Measurements from ENCODE around the gene VEZT.
"Not testable (repeated sequence)": the region's sequence is repeated elsewhere in the genome, so short reads cannot be mapped to it uniquely, and the experiment has no call there.

The VEZT gene

DNA sequence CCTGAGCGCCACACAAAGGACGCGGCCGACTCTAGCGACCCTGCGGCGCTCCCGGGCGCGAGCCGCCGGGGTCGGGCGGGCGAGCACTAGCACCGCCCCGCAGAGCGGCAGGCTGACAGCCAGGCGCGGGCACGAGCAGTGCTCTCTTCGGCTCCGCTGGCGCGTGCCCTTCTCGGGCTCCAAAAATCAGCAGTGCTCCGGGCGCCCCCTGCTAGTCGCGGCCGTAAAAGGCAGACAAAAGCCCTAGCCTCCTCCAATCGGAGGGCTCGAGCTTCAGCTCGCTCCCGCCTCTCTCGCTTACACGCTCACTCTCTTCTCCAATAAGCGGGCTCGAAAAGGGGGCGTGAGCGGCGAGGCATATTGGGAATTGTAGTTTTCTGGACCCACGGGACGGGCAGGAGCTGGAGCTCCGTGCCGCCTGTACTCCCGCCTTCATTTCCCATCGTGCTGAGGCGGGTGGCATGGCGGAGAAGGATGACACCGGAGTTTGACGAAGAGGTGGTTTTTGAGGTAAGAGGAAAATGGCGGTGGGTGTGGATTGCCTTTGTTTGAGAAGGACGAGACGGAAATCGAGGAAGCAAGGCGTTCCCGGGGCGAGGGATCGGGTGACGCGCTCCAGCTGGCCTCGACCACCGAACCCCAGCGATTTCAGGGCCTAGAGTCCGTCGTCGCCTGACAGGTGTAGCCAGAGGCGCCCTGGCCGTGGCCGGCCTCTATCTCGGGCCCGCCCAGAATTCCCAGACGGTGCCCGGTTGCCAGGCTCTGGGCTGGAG is at the start of gene VEZT, which contains the start of gene FGD6:
VEZT (plus strand) TSS at position 431 of the 773 bp plus-strand sequence; CDS start at position 475, 44 bp downstream.
FGD6 (minus strand) TSS at position 91 of the 773 bp plus-strand sequence. CDS start 227 bp downstream, outside the sequence.
- peak; percentile 94 for DNase-seq (ENCODE audit: low spot score)

DNA sequence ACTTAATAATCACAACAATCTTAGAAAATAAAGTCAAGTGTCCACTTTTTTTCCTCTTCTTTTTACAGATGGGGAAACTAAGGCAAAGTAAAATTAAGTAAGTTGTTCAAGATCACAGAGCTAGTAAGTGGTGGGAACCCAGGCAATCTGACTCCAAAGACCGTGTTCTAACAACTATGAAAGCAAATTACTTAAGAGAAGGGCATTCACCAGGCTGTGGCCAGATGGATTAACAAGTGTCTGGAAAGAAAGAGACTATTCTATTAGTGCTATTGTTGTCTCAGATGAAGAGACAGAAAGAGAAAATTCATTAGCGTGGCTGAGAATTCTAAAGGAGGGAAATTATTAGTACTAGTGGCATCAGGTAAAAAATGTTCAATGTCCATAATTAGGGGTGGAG is 48.9 kb upstream of the VEZT start:
- DNase-seq (ENCODE audit: low spot score) = no peak

GRCh38 chr12:95169368-95169767 is 48.2 kb upstream of the VEZT start:
- DNase-seq (ENCODE audit: low spot score) = no peak

GRCh38 chr12:95173392-95174251 is 44.0 kb upstream of the VEZT start:
- DNase-seq (ENCODE audit: low spot score) = no peak

- no peak for DNase-seq (ENCODE audit: low spot score)
Measured at GRCh38 chr12:95177201-95177768, 40.3 kb upstream of the VEZT start.

DNA sequence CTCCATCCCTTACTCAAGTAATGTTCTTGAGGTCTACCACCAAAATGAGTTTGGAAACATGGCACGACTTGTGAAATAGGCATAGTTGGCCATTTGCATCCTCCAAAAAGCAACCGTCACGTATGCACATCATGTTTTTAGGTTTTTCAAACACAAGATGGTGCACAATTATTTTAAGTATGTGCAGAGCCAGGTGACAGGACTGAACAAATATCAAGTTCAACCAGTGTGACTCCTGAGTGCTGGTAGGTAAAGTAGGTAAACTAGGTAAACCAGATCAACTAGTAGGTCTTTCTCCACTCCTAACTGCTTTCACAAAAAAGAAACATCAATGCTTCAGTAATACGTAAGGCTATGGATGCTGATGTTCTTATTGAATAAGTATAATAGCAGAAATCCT is 39.5 kb upstream of the VEZT start:
- no peak for DNase-seq (ENCODE audit: low spot score)

DNA sequence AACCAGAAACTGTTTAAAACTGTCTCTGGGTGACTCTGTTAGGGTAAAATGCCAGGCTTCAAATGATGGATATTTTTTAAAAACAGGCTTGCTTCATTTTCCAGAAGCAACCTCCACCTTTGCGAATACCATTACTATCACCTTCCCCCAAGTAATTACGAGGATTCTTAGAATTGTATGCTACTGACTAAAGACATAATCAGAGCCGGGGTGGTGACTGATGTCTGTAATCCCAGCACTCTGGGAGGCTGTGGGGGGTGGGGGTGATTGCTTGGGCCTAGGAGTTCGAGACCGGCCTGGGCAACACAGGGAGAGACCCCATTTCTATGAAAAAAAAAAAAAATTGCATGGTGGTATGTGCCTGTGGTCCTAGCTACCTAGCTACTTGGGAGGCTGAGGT is 38.6 kb upstream of the VEZT start:
- no peak for DNase-seq (ENCODE audit: low spot score)

- DNase-seq (ENCODE audit: low spot score) = no peak
Measured at GRCh38 chr12:95181103-95181502, 36.5 kb upstream of the VEZT start.

- no peak for DNase-seq (ENCODE audit: low spot score)
Measured at GRCh38 chr12:95182868-95183415, 34.7 kb upstream of the VEZT start.

DNA sequence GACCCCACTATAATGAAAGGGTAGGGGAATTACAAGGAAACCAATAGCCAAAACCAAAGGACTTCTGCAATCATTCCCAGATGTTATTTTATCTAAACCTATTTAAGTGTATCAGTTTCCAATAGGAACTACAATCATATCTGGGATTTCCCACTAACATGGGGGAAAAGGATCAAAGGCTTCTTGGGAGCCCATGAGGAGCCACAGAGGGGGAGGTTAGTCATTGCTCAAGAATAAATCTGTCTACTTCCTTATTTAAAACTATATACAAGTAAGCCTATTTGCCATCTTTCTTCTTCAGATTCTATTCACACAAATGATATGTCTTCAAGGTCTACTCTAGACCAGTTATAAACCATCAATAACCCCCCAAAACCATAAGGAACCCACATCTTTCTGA is 33.5 kb upstream of the VEZT start:
- no peak for DNase-seq (ENCODE audit: low spot score)

DNA sequence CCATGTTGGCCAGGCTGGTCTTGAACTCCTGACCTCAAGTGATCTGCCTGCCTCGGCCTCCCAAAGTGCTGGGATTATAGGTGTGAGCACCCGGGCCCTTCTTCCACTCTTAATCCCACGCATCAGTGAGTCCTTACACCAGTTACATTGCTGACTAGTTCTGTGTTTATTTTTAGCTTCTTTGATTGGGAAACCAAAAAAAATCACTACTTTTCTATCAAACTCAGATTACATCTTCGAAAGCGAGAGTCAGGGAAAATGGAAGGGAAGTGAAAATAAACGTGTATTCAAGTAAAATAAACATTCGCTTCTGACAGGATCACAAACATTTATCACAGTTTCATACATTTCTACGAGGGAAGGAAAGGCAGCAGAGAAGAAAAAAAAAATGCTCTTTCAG is 32.5 kb upstream of the VEZT start:
- DNase-seq (ENCODE audit: low spot score) = no peak

- no peak for DNase-seq (ENCODE audit: low spot score)
Measured at GRCh38 chr12:95185854-95186253, 31.8 kb upstream of the VEZT start.

DNA sequence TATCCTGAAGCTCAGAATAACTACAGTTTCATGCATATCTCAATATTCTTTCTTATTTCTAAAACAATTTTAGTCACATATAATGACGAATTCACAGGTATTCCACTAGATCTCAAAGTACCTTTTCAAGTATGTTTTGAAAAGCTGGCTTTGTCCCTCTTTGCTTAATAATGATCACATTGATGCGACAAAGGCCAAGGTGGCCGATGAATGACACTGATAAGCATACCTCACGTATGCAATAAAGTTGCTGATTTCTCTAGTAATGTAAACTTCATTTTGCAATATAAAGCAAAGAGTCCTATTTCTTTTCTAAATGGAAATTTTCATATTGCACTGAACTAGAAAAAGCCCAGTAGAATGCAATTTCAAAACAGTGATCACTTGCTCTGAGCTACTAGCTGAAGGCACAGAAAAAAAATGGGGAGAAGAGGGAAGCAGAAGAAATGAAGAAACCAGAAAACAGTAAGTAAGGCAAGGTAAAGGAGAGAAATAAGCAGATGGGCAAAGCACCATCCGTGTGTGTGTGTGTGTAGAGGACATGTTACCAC is 29.7 kb upstream of the VEZT start:
- no peak for DNase-seq (ENCODE audit: low spot score)

DNA sequence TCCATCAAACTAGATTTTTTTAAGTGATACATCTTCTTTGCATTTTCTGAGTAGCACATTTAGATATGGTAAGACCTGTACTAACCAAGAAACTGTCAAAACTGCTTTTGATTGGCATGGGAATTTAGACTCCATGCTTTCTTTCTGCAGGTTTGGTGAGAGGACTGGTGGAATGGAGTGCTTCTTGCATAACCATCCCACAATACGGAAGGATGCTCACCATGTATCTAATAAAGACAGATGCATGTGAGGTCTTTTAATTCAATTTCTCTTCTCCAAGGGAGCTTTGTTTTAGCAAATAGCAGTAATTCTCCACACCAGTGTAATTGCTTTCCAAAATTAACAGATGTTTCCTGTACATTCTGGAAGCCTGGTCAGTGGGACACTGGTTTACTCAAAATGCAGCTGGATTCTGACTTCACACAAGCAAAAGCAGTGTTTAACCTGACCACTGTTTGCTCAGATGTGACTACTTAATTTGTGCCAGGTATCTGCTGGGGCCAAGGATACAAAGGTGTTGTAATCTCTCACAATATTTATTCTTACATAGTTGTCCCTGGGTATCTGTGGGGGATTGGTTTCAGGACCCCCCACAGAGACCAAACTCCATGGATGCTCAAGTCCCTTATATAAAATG is 26.4 kb upstream of the VEZT start:
- DNase-seq (ENCODE audit: low spot score) = no peak

- no peak for DNase-seq (ENCODE audit: low spot score)
Measured at GRCh38 chr12:95192271-95192670, 25.3 kb upstream of the VEZT start.

DNA sequence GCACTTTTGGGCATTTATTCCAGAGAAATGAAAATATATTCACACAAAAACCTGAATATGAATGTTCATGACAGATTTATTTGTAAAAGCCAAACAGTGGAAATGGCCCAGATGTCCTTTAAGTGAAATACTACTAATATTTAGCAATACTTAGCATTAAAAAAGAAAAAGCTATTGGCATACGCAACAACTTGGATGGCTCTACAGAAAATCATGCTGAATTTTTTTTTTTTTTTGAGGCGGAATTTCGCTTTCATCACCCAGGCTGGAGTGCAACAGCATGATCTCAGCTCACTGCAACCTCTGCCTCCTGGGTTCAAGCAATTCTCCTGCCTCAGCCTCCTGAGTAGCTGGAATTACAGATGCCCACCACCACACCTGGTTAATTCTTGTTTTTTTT is 24.5 kb upstream of the VEZT start:
- no peak for DNase-seq (ENCODE audit: low spot score)

DNA sequence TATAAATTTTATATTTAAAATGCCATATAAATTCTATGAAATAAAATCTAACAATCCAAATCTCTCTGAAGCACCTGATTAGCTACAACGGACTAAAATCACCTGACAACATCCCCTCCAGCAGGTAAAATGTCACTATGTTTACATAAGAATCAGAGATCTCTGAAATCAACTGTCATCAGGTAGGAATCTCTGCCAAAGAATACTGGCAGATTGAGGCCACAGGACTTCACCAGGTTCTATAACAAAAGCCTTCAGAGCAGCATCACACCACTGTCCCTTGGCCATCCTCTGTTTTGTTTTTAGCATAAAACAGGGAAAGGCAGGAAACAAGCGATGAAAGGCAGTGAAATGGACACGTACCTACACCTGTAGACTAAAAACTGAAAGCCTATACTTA is 22.5 kb upstream of the VEZT start:
- no peak for DNase-seq (ENCODE audit: low spot score)

GRCh38 chr12:95196875-95197569 is 20.6 kb upstream of the VEZT start:
- not testable (repeated sequence) for DNase-seq (ENCODE audit: low spot score)

- DNase-seq (ENCODE audit: low spot score) = no peak
Measured at GRCh38 chr12:95197636-95198035, 20.0 kb upstream of the VEZT start.

- DNase-seq (ENCODE audit: low spot score) = no peak
Measured at GRCh38 chr12:95198914-95199313, 18.7 kb upstream of the VEZT start.
